ENCODE data around the gene LIMA1. TPM values are rescaled to one million over a fixed set of nuclear protein-coding genes. Genes with fewer than 3 reads are reported as not detected.

The LIMA1 gene
- polyA plus RNA-seq, 2 donors, result 21.7 to 26.9 TPM

DNA sequence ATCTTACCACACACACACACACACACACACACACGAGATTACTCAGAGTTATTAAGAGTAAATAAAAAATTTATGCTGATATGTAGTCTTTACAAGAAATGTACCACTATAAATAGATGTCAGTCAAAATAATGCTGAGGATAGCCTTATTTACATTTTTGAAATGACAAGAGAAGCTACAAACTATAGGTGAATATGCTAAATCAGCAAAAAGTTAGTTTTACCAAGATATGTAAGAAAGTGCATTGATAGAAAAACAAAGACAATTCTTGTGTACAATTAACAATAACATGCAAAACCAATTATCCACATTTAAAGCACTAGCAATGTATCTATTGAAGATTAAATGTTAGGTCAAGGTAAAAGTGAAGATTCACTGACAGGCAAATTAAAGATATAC, 69.3 kb downstream of the LIMA1 start:
- no peaks in the 10 kb centered on the region for H3K4me1 ChIP-seq (ENCODE audit: control insufficient read depth in 2 of 2, insufficient read depth in 2 of 2, low read length in 1 of 2)
- H3K27me3 ChIP-seq (ENCODE audit: control insufficient read depth in 1 of 2, insufficient read depth in 2 of 2, low read length in 2 of 2), result no peaks in the 10 kb centered on the region
- 26 to 38% methylated on average over 1 of the region's 1 CpG for WGBS, 2 donors
- H3K4me3 ChIP-seq (ENCODE audit: low read depth in 1 of 2, low read length in 2 of 2), result no peak overlapping the region
- H3K9me3 ChIP-seq (ENCODE audit: control insufficient read depth in 2 of 2, insufficient read depth in 1 of 2, low read depth in 1 of 2, low read length in 1 of 2), result no peaks in the 10 kb centered on the region
- no peaks in the 10 kb centered on the region for H3K36me3 ChIP-seq (ENCODE audit: control insufficient read depth in 2 of 2, insufficient read depth in 2 of 2, low read length in 1 of 2)
- H3K27ac ChIP-seq (ENCODE audit: low read depth in 2 of 2, low read length in 1 of 2), result no peak overlapping the region

DNA sequence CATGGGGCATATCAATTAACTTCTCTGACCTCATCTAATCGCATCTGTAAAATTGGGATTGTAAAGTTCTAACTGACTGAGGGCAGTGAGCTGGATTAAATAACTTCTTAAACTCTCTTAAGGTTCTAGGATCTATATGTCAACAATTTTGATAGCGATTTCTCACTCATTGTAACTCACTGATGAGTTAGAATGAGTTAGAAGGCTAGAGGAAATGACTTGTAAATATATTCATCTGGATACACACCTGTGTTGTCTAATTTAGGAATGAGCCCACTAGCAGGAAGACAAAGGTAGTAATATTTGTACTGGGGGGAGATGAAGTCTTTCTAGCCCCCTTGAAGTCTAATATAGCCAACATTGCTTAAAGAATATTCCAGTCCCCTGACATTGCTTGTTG, 69.9 kb downstream of the LIMA1 start:
- WGBS, 2 donors, result 84 to 89% methylated on average over 2 of the region's 2 CpGs
- Histone ChIP-seq H3K4me1 (ENCODE audit: control insufficient read depth in 2 of 2, insufficient read depth in 2 of 2, low read length in 1 of 2) (no peaks in the 10 kb centered on the region), H3K36me3 (ENCODE audit: control insufficient read depth in 2 of 2, insufficient read depth in 2 of 2, low read length in 1 of 2) (no peaks in the 10 kb centered on the region), H3K9me3 (ENCODE audit: control insufficient read depth in 2 of 2, insufficient read depth in 1 of 2, low read depth in 1 of 2, low read length in 1 of 2) (no peaks in the 10 kb centered on the region), H3K27me3 (ENCODE audit: control insufficient read depth in 1 of 2, insufficient read depth in 2 of 2, low read length in 2 of 2) (no peaks in the 10 kb centered on the region), H3K4me3 (ENCODE audit: low read depth in 1 of 2, low read length in 2 of 2) (no peak overlapping the region), H3K27ac (ENCODE audit: low read depth in 2 of 2, low read length in 1 of 2) (no peak overlapping the region)

DNA sequence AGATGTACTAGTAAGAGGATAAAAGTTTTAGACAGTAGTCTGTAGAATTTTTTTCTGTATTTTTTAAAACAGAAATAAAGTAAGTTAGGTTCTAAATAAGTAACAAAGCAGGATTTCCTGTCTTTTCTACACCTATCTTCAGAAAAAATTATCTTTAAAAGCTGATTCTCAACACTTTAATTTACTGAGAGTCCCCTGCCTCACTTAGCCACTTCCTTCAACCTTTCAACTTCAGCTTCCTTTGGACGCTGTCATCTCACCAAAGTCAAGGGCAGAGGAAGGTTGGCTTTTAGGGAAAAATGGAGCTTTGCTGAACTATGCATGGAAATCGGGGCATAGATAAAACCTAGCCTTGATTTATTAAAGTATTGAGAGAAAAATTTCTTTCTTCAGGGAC, 71.3 kb downstream of the LIMA1 start:
- peak overlapping the region; percentile 42 to 50 for H3K27ac ChIP-seq (ENCODE audit: low read depth in 2 of 2, low read length in 1 of 2)
- no peaks in the 10 kb centered on the region for H3K4me1 ChIP-seq (ENCODE audit: control insufficient read depth in 2 of 2, insufficient read depth in 2 of 2, low read length in 1 of 2)
- no peaks in the 10 kb centered on the region for H3K36me3 ChIP-seq (ENCODE audit: control insufficient read depth in 2 of 2, insufficient read depth in 2 of 2, low read length in 1 of 2)
- no peak overlapping the region for H3K4me3 ChIP-seq (ENCODE audit: low read depth in 1 of 2, low read length in 2 of 2)
- whole genome bisulfite sequencing, 2 donors, result 70 to 74% methylated on average over 2 of the region's 2 CpGs
- H3K27me3 ChIP-seq (ENCODE audit: control insufficient read depth in 1 of 2, insufficient read depth in 2 of 2, low read length in 2 of 2), result no peaks in the 10 kb centered on the region
- no peaks in the 10 kb centered on the region for H3K9me3 ChIP-seq (ENCODE audit: control insufficient read depth in 2 of 2, insufficient read depth in 1 of 2, low read depth in 1 of 2, low read length in 1 of 2)

DNA sequence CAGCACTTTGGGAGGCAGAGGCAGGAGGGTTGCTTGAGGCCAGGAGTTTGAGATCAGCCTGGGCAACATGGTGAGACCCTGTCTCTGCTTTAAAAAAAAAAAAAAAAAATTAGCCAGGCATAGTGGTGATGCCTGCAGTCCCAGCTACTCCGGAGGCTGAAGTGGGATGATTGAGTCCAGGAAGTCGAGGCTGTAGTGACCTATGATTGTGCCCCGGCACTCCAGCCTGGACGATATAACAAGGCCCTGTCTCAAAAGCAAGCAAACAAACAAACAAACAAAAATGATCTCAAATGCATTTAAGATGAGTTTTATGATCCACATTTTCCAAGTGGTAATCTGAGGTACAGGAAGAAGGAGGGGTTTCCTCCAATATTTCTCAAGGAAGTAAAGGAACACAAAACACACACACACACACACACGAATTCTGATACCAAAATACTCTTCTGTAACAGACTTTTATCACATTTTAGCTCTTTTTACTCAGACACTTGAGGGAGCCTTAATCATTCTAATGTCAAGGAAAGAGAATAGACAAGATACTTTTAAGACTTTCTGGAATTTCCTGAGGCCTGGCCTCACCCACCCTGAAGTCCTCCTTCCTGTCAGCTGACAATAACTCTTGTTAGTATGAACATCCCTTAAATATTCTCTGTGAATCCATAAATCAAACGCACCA, 71.8 kb downstream of the LIMA1 start:
- no peaks in the 10 kb centered on the region for H3K4me1 ChIP-seq (ENCODE audit: control insufficient read depth in 2 of 2, insufficient read depth in 2 of 2, low read length in 1 of 2)

DNA sequence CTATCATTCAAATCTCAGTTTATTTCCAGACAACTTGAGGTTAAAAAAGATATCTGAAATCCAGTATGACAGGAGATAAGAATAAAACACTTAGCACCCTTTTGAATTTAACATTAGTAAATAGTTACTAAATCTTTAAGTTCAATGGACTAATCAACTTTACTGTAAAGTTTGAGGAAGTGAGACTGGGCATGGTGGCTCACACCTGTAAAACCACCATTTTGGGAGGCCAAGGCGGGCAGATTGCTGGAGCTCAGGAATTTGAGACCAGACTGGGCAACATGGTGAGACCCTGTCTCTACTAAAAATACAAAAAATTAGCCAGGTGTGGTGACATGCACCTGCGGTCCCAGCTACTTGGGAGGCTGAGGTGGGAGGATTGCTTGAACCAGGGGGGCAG, 75.9 kb downstream of the LIMA1 start:
- Histone ChIP-seq H3K9me3 (ENCODE audit: control insufficient read depth in 2 of 2, insufficient read depth in 1 of 2, low read depth in 1 of 2, low read length in 1 of 2) (no peaks in the 10 kb centered on the region), H3K36me3 (ENCODE audit: control insufficient read depth in 2 of 2, insufficient read depth in 2 of 2, low read length in 1 of 2) (peaks cover 0 to 3% of the 10 kb centered on the region in 2 donors), H3K4me1 (ENCODE audit: control insufficient read depth in 2 of 2, insufficient read depth in 2 of 2, low read length in 1 of 2) (no peaks in the 10 kb centered on the region), H3K27me3 (ENCODE audit: control insufficient read depth in 1 of 2, insufficient read depth in 2 of 2, low read length in 2 of 2) (no peaks in the 10 kb centered on the region), H3K27ac (ENCODE audit: low read depth in 2 of 2, low read length in 1 of 2) (no peak overlapping the region), H3K4me3 (ENCODE audit: low read depth in 1 of 2, low read length in 2 of 2) (no peak overlapping the region)
- WGBS, 2 donors, result 98% methylated on average over 2 of the region's 2 CpGs

More for the DNA sequence above, 71.8 kb downstream of the LIMA1 start:
- Histone ChIP-seq H3K27me3 (ENCODE audit: control insufficient read depth in 1 of 2, insufficient read depth in 2 of 2, low read length in 2 of 2) (no peaks in the 10 kb centered on the region), H3K9me3 (ENCODE audit: control insufficient read depth in 2 of 2, insufficient read depth in 1 of 2, low read depth in 1 of 2, low read length in 1 of 2) (no peaks in the 10 kb centered on the region), H3K36me3 (ENCODE audit: control insufficient read depth in 2 of 2, insufficient read depth in 2 of 2, low read length in 1 of 2) (no peaks in the 10 kb centered on the region), H3K27ac (ENCODE audit: low read depth in 2 of 2, low read length in 1 of 2) (peak overlapping the region; percentile 50 to 60), H3K4me3 (ENCODE audit: low read depth in 1 of 2, low read length in 2 of 2) (no peak overlapping the region)
- 60 to 65% methylated on average over 6 of the region's 6 CpGs for WGBS, 2 donors

DNA sequence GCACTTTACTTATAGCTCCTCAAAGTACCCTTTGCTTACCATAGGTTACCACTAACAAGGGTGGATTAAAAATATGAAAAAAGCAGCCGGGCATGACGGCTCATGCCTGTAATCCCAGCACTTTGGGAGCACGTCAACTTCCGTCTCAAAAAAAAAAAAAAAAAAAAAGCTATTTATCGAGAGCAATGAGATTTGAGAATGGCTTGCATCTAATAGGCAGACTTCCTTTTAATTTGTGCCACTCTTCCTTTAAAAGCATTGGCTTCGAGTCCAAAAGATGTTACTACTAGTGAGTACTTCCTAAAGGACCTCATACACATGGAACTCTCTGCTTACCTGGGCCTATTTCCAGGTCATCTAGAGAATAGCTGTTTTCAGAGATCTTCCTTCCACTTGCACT, 77.7 kb downstream of the LIMA1 start:
- 51 to 67% methylated on average over 6 of the region's 6 CpGs for WGBS, 2 donors
- Histone ChIP-seq H3K9me3 (ENCODE audit: control insufficient read depth in 2 of 2, insufficient read depth in 1 of 2, low read depth in 1 of 2, low read length in 1 of 2) (no peaks in the 10 kb centered on the region), H3K27me3 (ENCODE audit: control insufficient read depth in 1 of 2, insufficient read depth in 2 of 2, low read length in 2 of 2) (no peaks in the 10 kb centered on the region), H3K4me1 (ENCODE audit: control insufficient read depth in 2 of 2, insufficient read depth in 2 of 2, low read length in 1 of 2) (no peaks in the 10 kb centered on the region), H3K27ac (ENCODE audit: low read depth in 2 of 2, low read length in 1 of 2) (peak overlapping the region in 1 of 2 donors; percentile 79), H3K36me3 (ENCODE audit: control insufficient read depth in 2 of 2, insufficient read depth in 2 of 2, low read length in 1 of 2) (peaks cover 0 to 3% of the 10 kb centered on the region in 2 donors), H3K4me3 (ENCODE audit: low read depth in 1 of 2, low read length in 2 of 2) (no peak overlapping the region)

DNA sequence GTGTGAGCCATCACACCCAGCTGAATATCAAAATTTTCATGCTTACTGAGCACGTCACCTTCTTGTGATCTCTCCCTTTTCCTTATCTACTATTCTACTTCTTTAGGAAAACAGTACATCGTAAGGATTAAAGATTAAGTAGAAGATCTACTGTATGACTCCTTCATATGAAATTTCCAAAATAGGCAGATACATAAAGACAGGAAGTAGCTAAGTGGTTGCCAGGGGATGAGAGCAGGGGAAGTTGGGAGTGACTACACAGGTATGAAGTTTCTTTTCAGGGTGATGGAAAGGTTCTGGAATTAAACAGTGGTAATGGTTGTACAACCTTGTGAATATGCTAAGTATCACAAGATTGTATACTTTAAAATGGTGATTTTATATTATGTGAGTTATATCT, 79.6 kb downstream of the LIMA1 start:
- Histone ChIP-seq H3K4me3 (ENCODE audit: low read depth in 1 of 2, low read length in 2 of 2) (no peak overlapping the region), H3K4me1 (ENCODE audit: control insufficient read depth in 2 of 2, insufficient read depth in 2 of 2, low read length in 1 of 2) (peaks cover 0 to 3% of the 10 kb centered on the region in 2 donors), H3K36me3 (ENCODE audit: control insufficient read depth in 2 of 2, insufficient read depth in 2 of 2, low read length in 1 of 2) (peaks cover 0 to 3% of the 10 kb centered on the region in 2 donors), H3K27ac (ENCODE audit: low read depth in 2 of 2, low read length in 1 of 2) (no peak overlapping the region), H3K9me3 (ENCODE audit: control insufficient read depth in 2 of 2, insufficient read depth in 1 of 2, low read depth in 1 of 2, low read length in 1 of 2) (no peaks in the 10 kb centered on the region), H3K27me3 (ENCODE audit: control insufficient read depth in 1 of 2, insufficient read depth in 2 of 2, low read length in 2 of 2) (no peaks in the 10 kb centered on the region)
- WGBS, 2 donors, result 81 to 85% methylated on average over 2 of the region's 2 CpGs

DNA sequence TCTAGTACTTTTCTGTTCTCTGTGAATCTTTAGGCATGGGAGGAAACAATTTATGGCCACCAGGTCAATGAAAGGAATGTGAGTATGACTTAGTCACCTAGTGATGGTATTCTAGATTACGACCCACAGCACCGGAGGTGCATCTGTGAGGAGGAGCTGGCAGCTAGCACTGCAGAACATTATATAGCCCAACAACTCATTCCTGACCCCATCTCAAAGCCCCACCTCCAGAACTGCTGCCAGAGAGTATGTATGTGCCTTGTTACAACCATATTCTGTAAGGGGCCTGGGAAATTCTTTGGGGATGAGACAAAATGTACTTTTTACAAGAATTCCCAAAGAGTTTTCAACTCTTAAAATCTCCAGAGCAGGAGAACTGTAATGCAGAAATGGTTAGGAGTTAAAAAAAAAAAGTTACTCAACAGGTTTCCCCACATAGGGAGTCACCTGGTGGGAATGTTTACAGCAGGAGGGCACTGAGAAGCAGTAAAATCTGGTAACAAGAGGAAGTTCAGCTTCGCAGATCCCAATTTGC, 81.3 kb downstream of the LIMA1 start:
- H3K9me3 ChIP-seq (ENCODE audit: control insufficient read depth in 2 of 2, insufficient read depth in 1 of 2, low read depth in 1 of 2, low read length in 1 of 2), result no peaks in the 10 kb centered on the region
- H3K27me3 ChIP-seq (ENCODE audit: control insufficient read depth in 1 of 2, insufficient read depth in 2 of 2, low read length in 2 of 2), result no peaks in the 10 kb centered on the region
- H3K36me3 ChIP-seq (ENCODE audit: control insufficient read depth in 2 of 2, insufficient read depth in 2 of 2, low read length in 1 of 2), result peaks cover 0 to 3% of the 10 kb centered on the region in 2 donors
- no peak overlapping the region for H3K4me3 ChIP-seq (ENCODE audit: low read depth in 1 of 2, low read length in 2 of 2)
- H3K27ac ChIP-seq (ENCODE audit: low read depth in 2 of 2, low read length in 1 of 2), result peak overlapping the region; percentile 70 to 74
- WGBS, 2 donors, result 50 to 59% methylated on average over 3 of the region's 3 CpGs
- H3K4me1 ChIP-seq (ENCODE audit: control insufficient read depth in 2 of 2, insufficient read depth in 2 of 2, low read length in 1 of 2), result peaks cover 0 to 3% of the 10 kb centered on the region in 2 donors

DNA sequence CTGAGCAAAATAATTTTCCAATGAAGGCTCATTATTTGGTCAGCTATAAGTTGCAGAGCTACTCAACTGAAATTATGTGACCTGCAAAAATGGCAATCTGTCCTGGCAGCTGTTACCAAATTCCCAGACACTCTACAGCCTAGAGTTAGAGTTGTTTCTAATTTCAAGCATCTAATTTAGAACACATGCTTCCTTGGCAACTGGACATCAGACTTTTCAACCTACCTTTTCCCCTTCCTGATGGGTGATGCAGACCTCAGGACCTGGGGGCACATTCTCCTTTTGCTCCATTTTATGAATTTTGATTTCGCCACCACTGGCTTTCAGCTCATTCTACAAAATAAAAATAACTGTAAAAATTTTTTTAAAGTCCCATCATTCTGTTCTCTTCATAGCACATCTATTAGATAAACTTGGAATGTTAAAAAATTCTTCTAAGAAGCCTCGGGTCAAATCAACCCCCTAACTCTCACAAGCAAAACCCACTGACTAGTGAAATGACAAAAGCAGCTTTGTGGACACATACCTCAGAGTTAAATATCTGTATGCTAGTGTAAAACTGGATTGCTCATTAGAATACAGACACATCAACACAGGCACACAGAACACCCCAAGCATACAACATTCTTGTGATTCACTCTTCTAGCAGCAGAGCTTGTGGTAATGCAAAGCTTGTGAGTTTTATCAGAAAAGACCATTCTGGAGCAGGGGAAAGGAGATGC, 82.6 kb downstream of the LIMA1 start:
- no peak overlapping the region for H3K27ac ChIP-seq (ENCODE audit: low read depth in 2 of 2, low read length in 1 of 2)
- H3K27me3 ChIP-seq (ENCODE audit: control insufficient read depth in 1 of 2, insufficient read depth in 2 of 2, low read length in 2 of 2), result no peaks in the 10 kb centered on the region
- H3K36me3 ChIP-seq (ENCODE audit: control insufficient read depth in 2 of 2, insufficient read depth in 2 of 2, low read length in 1 of 2), result peaks cover 0 to 3% of the 10 kb centered on the region in 2 donors
- H3K4me3 ChIP-seq (ENCODE audit: low read depth in 1 of 2, low read length in 2 of 2), result no peak overlapping the region
- WGBS, 2 donors, result 82 to 94% methylated on average over 2 of the region's 2 CpGs
- H3K9me3 ChIP-seq (ENCODE audit: control insufficient read depth in 2 of 2, insufficient read depth in 1 of 2, low read depth in 1 of 2, low read length in 1 of 2), result no peaks in the 10 kb centered on the region
- peaks cover 0 to 3% of the 10 kb centered on the region in 2 donors for H3K4me1 ChIP-seq (ENCODE audit: control insufficient read depth in 2 of 2, insufficient read depth in 2 of 2, low read length in 1 of 2)
